OCI-LY3 (cell line): ENCODE data around the gene EDAR.

ENCODE experiments used
- H2AFZ ChIP-seq: fragments of 200-600, 300-600 bp; shearing (Covaris generic); 2 replicates; pipeline ENCODE4 v1.6.0; 2014; ENCODE audit warnings: antibody characterized with exemption, low read depth, low read length
- H3K27ac ChIP-seq: fragments of 200-600, 300-600 bp; sonication (generic); 2 replicates; pipeline ENCODE4 v1.5.1; 2014; ENCODE audit warnings: mild to moderate bottlenecking, low read length, moderate library complexity, mixed read lengths
- H3K27me3 ChIP-seq: fragments of 200-600, 300-600 bp; sonication (generic); 2 replicates; pipeline ENCODE4 v1.6.1; 2014; ENCODE audit warnings: low read depth, low read length, mixed read lengths
- H3K36me3 ChIP-seq: fragments of 200-600, 300-600 bp; sonication (generic); replicated peaks from 2 replicates; pipeline ENCODE3; 2014; ENCODE audit warnings: low read depth, low read length, mixed read lengths
- H3K4me1 ChIP-seq: fragments of 300-600, 200-600 bp; sonication (generic); 2 replicates; pipeline ENCODE4 v1.6.1; 2014; ENCODE audit warnings: low read length, mixed read lengths
- H3K4me2 ChIP-seq: fragments of 200-600, 300-600 bp; sonication (generic); 2 replicates; pipeline ENCODE4 v1.6.1; 2014; ENCODE audit warnings: low read length, mixed read lengths
- H3K4me3 ChIP-seq: fragments of 300-600, 200-600 bp; sonication (generic); 2 replicates; pipeline ENCODE4 v1.5.1; 2014; ENCODE audit warnings: antibody characterized with exemption, mild to moderate bottlenecking, low read length, moderate library complexity
- H3K79me2 ChIP-seq: fragments of 300-600, 200-600 bp; shearing (Covaris generic); 2 replicates; pipeline ENCODE4 v1.6.1; 2014; ENCODE audit warnings: mild to moderate bottlenecking, low read length, mixed read lengths
- H3K9ac ChIP-seq: fragments of 300-600, 200-600 bp; shearing (Covaris generic); 2 replicates; pipeline ENCODE4 v1.6.0; 2014; ENCODE audit warnings: mild to moderate bottlenecking, low read length, moderate library complexity
- H3K9me3 ChIP-seq: fragments of 200-600, 300-600 bp; shearing (Covaris generic); 2 replicates; pipeline ENCODE4 v1.6.1; 2014; ENCODE audit warnings: low read length, mixed read lengths; ENCODE audit not compliant: insufficient read depth
- H4K20me1 ChIP-seq: fragments of 200-600, 300-600 bp; sonication (generic); 2 replicates; pipeline ENCODE4 v1.6.1; 2016; ENCODE audit warnings: low read length, mixed read lengths; ENCODE audit not compliant: insufficient read depth
- CTCF ChIP-seq: fragments of 200-600, 300-600 bp; sonication (generic); IDR thresholded peaks from 2 replicates; pipeline ENCODE4 v1.5.1; 2014; ENCODE audit warnings: antibody characterized with exemption, low read length, low read depth
- EZH2phosphoT487 ChIP-seq: fragments of 200-600 bp; shearing (Covaris generic); IDR thresholded peaks from 2 replicates; pipeline ENCODE4 v1.6.1; 2018; ENCODE audit warnings: antibody characterized with exemption, mixed run types, low read depth

The EDAR gene

DNA sequence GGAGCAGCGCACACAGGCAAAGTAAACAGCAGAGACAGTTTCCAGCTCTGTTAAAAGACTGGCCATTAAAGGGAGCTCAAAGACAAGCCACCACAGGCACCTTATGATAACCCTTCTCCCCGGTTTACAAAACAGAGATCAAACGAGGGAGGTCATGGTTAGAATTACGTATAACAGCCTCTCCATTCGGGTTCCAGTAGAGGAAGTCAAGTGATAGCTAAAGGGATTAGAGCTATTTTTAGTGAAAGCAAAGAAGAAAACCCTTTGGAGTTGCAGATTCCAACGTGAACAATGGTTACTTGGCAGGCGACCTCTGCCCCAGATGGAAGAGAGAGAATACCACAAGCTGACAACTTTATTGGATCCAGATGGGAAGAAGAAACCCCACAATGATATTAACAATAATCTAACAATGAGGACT, 31.2 kb upstream of the EDAR start:
- H3K27ac ChIP-seq: no peak overlapping the region
- no peaks in the 10 kb centered on the region for H3K79me2 ChIP-seq
- H3K4me3 ChIP-seq: no peak overlapping the region
- no peaks in the 10 kb centered on the region for H3K9me3 ChIP-seq
- no peak overlapping the region for H2AFZ ChIP-seq
- no peaks in the 10 kb centered on the region for H3K36me3 ChIP-seq
- H3K27me3 ChIP-seq: peaks cover 10% of the 10 kb centered on the region
- TF ChIP-seq EZH2phosphoT487: no peak
- no peak for TF ChIP-seq CTCF
- H3K4me2 ChIP-seq: no peak overlapping the region
- no peaks in the 10 kb centered on the region for H4K20me1 ChIP-seq
- no peaks in the 10 kb centered on the region for H3K4me1 ChIP-seq
- no peak overlapping the region for H3K9ac ChIP-seq

DNA sequence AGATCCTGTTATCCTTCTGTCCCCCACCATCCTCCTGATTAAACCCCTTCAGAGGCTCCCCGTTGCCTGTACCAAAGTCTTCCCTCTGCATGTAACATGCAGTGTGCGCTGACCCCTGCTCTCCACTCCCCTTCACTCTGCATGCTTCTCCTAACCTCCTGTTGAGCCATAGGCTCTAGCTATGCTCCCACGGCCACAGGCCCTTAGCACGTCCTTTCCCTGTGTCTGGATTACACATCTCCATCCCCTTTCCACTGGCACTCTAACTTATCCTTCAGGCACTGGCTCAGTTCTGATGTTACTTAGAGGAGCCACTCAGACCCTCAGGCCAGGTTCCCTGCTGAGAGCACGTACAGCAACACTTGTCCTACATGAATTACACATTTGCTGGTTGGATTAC, 29.4 kb upstream of the EDAR start:
- H4K20me1 ChIP-seq: no peaks in the 10 kb centered on the region
- H3K9ac ChIP-seq: no peak overlapping the region
- H3K27me3 ChIP-seq: peaks cover 10% of the 10 kb centered on the region
- H3K4me3 ChIP-seq: no peak overlapping the region
- H3K4me2 ChIP-seq: no peak overlapping the region
- TF ChIP-seq EZH2phosphoT487: no peak
- no peak for TF ChIP-seq CTCF
- H3K79me2 ChIP-seq: no peaks in the 10 kb centered on the region
- no peak overlapping the region for H3K27ac ChIP-seq
- no peak overlapping the region for H2AFZ ChIP-seq
- H3K36me3 ChIP-seq: no peaks in the 10 kb centered on the region
- no peaks in the 10 kb centered on the region for H3K4me1 ChIP-seq
- no peaks in the 10 kb centered on the region for H3K9me3 ChIP-seq

DNA sequence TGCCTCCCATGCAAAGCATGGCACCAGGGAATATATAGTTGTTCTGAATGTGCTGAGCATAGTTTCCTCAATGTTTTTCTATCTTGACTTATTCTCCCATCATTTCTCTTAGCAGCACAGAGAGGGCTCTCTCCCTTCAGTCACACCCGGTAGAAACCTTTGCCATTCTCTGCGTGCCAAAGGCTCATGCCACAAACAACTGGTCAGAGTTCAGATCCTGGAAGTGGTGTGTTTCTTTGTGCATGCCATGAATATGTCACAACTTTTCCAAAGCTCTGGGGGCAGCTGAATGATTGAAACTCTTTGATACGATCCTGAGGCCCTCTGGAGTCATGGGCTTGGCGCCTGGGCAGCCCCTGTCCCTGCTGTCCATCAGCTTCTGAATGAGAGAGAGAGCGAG, 28.0 kb upstream of the EDAR start:
- H2AFZ ChIP-seq: no peak overlapping the region
- no peaks in the 10 kb centered on the region for H3K9me3 ChIP-seq
- no peak for TF ChIP-seq EZH2phosphoT487
- no peak for TF ChIP-seq CTCF
- H4K20me1 ChIP-seq: no peaks in the 10 kb centered on the region
- no peak overlapping the region for H3K9ac ChIP-seq
- H3K27me3 ChIP-seq: peaks cover 10% of the 10 kb centered on the region
- no peaks in the 10 kb centered on the region for H3K4me1 ChIP-seq
- H3K36me3 ChIP-seq: no peaks in the 10 kb centered on the region
- no peaks in the 10 kb centered on the region for H3K79me2 ChIP-seq
- H3K27ac ChIP-seq: no peak overlapping the region
- H3K4me3 ChIP-seq: no peak overlapping the region
- no peak overlapping the region for H3K4me2 ChIP-seq

DNA sequence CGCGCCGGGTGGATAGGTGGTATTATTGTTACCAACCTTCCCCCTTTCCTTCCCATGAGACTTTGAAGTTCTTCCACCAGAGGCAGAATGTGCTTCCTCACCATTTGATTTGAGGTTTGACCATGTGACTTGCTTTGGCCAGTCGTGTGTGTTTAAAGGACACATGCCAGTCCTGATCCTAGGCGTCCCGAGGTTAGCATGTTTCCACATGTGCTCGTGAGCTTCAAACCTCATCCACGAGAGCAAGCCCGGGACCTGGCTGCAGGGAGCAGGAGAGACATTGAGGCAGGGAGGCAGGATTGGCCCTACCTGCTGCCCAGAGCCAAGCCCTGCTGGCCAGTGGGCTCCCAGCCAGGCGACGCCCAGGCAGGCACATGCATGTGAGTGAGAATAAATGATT, 27.4 kb upstream of the EDAR start:
- Histone ChIP-seq H3K4me1 (no peaks in the 10 kb centered on the region), H3K36me3 (no peaks in the 10 kb centered on the region), H2AFZ (no peak overlapping the region), H3K9me3 (no peaks in the 10 kb centered on the region), H3K27ac (no peak overlapping the region), H3K27me3 (peaks cover 10% of the 10 kb centered on the region), H3K4me3 (no peak overlapping the region), H3K9ac (no peak overlapping the region), H3K4me2 (no peak overlapping the region), H4K20me1 (no peaks in the 10 kb centered on the region), H3K79me2 (no peaks in the 10 kb centered on the region)
- no peak for TF ChIP-seq EZH2phosphoT487

GRCh38 chr2:109014476-109014875, 25.5 kb upstream of the EDAR start:
- Histone ChIP-seq H3K27me3 (peaks cover 11% of the 10 kb centered on the region), H3K4me3 (no peak overlapping the region), H3K36me3 (no peaks in the 10 kb centered on the region), H3K4me1 (no peaks in the 10 kb centered on the region), H3K9ac (no peak overlapping the region), H4K20me1 (no peaks in the 10 kb centered on the region), H2AFZ (no peak overlapping the region), H3K4me2 (no peak overlapping the region), H3K27ac (no peak overlapping the region), H3K79me2 (no peaks in the 10 kb centered on the region), H3K9me3 (no peaks in the 10 kb centered on the region)
- TF ChIP-seq CTCF: no peak
- no peak for TF ChIP-seq EZH2phosphoT487
